GM12801 (cell line): Measurements from ENCODE around the gene GRIP1.

Source experiments
- CTCF ChIP-seq: IDR thresholded peaks from one replicate; pipeline ENCODE4 v1.5.1; 2011; ENCODE audit warnings: control low read depth; ENCODE audit not compliant: insufficient read length; ENCODE audit errors: extremely low read depth

Gene GRIP1

GRCh38 chr12:66717036-66717673 is 38.3 kb upstream of the GRIP1 start:
- no peak for TF ChIP-seq CTCF

GRCh38 chr12:66716522-66716921 is 37.6 kb upstream of the GRIP1 start:
- no peak for TF ChIP-seq CTCF

- TF ChIP-seq CTCF: no peak
Measured at GRCh38 chr12:66714709-66715108, 35.8 kb upstream of the GRIP1 start.

- no peak for TF ChIP-seq CTCF
Measured at GRCh38 chr12:66713984-66714383, 35.1 kb upstream of the GRIP1 start.

- no peak for TF ChIP-seq CTCF
Measured at GRCh38 chr12:66709893-66710292, 31.0 kb upstream of the GRIP1 start.

GRCh38 chr12:66709457-66709773 is 30.5 kb upstream of the GRIP1 start:
- no peak for TF ChIP-seq CTCF

- no peak for TF ChIP-seq CTCF
Measured at GRCh38 chr12:66708704-66709456, 30.0 kb upstream of the GRIP1 start.
